GM18517 (cell line): Measurements from ENCODE around the gene FOXO3.
"Not testable (repeated sequence)": the region's sequence is repeated elsewhere in the genome, so short reads cannot be mapped to it uniquely, and the experiment has no call there.

Experiments used
- ATAC-seq: cut with Tn5 transposase; IDR thresholded peaks from one replicate; pipeline ENCODE4 v1.9.1; 2021; ENCODE audit warnings: mild to moderate bottlenecking, moderate library complexity; ENCODE audit not compliant: unreplicated experiment

The FOXO3 gene

DNA sequence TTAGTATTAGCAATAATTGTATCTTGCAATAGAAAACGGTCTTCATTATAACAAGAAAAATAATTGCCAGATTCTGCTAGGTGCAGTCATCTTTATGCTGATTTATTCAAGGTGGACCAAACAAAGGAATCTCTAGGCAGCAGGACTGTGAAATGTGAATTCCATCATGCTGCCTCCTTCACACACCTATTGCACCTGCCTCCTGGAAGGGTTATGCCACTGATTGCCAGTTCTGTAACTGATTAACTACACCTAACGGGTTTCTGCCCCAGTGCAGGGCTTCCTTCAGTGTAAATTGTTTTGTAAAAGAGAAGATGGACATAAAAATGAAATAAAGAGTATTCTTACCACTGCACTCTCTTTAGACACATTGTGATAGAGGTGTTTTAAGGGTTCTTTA is 96.1 kb downstream of the FOXO3 start:
- no peak for ATAC-seq

- ATAC-seq, result no peak
Observed at GRCh38 chr6:108658174-108658573, 97.5 kb downstream of the FOXO3 start.

DNA sequence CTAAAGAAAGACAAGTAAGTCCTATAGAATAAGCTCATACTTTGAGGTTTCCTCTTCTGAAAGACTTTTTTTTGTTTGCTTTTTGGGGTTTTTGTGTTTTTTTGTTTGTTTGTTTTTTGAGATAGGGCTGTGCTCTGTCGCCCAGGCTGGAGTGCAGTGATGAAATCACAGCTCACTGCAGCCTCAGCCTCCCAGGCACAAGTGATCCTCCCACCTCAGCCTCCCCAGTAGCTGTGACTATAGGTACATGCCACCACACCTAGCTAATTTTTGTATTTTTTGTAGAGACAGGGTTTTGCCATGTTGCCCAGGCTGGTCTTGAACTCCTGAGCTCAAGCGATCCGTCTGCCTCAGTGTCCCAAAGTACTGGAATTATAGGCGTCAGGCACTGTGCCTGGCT is 98.1 kb downstream of the FOXO3 start:
- not testable (repeated sequence) for ATAC-seq

DNA sequence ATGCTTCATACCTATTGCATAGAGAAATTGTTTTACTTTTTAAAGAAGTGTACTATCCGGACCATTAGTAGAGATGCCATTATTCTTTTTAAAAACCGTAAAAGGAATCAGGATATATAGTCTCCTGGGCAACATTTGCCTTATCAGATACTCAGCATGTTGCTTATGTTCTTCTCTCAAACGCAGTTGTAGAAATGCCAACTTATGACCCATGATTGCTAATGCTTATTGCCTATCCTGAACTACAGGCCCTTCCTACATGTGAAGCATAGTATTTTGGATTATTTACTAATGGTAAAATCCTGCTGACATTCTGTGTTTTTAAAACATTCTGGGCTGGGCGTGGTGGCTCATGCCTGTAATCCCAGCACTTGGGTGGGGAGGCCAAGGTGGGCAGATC is 99.5 kb downstream of the FOXO3 start:
- no peak for ATAC-seq

- ATAC-seq, result no peak
Observed at GRCh38 chr6:108661430-108661829, 100.7 kb downstream of the FOXO3 start.

- ATAC-seq, result no peak
Observed at GRCh38 chr6:108661982-108662381, 101.3 kb downstream of the FOXO3 start.

- no peak for ATAC-seq
Observed at GRCh38 chr6:108662702-108663101, 102.0 kb downstream of the FOXO3 start.

DNA sequence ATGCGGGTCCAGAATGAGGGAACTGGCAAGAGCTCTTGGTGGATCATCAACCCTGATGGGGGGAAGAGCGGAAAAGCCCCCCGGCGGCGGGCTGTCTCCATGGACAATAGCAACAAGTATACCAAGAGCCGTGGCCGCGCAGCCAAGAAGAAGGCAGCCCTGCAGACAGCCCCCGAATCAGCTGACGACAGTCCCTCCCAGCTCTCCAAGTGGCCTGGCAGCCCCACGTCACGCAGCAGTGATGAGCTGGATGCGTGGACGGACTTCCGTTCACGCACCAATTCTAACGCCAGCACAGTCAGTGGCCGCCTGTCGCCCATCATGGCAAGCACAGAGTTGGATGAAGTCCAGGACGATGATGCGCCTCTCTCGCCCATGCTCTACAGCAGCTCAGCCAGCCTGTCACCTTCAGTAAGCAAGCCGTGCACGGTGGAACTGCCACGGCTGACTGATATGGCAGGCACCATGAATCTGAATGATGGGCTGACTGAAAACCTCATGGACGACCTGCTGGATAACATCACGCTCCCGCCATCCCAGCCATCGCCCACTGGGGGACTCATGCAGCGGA is 102.9 kb downstream of the FOXO3 start:
- ATAC-seq, result not testable (repeated sequence)

GRCh38 chr6:108665495-108666196 is 104.9 kb downstream of the FOXO3 start:
- ATAC-seq, result no peak

GRCh38 chr6:108666656-108667260 is 106.0 kb downstream of the FOXO3 start:
- no peak for ATAC-seq

GRCh38 chr6:108667993-108668392 is 107.3 kb downstream of the FOXO3 start:
- no peak for ATAC-seq

DNA sequence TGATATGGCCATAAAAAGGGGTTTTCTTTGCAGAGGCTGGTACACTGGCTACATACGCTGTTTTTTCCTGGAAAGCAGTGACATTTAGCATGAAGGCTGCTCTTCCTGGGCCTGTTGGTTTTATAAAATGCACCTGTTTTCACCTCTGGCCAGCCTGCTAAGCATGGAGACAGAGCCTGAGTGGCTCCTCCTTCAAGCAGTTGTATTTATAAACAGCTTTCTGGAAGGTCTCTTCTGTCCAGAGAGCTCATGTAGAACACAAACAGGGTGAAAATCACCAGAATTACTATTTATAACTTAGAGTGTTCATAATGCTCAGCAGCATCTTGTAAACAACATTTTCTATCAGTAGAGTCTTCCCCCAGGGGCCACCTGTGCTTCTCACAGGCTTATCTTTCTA is 109.0 kb downstream of the FOXO3 start:
- ATAC-seq, result no peak

- no peak for ATAC-seq
Observed at GRCh38 chr6:108671175-108671574, 110.5 kb downstream of the FOXO3 start.

DNA sequence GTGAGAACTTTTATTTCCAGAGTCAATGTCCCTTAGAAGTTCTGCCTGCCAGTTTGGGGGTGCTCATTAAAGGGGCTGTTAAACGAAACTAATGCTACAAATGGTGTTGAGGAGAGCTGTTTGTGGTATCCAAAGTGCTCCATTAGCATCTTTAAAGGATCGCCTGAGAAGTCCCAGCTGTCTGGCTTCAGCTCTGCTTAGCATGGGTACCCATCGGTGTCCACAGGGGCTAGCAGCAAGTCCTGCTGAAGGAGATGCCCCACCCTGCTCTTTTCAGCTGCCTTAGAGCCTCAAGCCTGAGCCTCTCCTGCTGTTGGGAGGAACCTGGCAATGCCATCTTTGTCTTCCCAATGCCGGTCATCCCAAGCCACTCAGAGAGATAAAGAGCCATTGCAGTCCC is 111.1 kb downstream of the FOXO3 start:
- no peak for ATAC-seq

DNA sequence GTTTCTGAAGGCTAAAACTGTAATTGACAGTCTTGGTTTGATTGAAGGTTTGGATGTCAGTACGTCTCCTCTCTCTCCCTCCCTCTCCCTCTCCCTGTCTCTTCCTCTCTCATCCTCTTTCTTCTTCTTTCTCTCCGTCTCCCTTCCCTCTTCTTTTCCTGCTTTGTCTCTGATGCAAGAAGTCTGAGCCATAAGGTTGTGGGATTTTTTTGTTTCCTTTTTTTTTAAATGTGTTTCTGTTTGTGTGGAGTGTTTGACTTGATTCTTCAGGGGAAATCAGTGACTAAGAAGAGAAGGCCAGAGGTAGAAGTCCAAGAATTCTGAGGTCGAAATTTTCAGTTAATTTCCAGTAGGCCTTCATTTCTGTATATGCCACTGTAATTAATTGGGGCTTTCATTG is 111.9 kb downstream of the FOXO3 start:
- ATAC-seq, result no peak

DNA sequence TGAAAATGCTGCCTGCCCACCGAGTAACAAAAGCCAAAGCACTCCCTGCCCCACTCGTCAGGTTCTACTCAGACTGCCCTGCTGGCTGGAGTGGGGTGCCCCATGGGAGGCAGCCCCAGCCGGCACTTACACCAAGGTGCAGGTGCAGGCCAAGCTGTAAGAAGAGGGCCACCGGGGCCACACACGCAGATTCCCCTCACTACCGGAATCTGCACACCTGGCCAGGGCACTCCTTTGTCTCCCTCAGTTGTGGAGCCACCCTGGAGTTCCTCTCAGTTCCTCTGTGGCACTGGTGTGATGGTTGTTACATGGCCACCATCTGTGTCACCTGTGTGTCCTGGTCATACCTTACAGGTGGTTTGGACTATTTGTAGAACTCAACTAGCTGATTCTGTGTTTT is 112.4 kb downstream of the FOXO3 start:
- no peak for ATAC-seq

DNA sequence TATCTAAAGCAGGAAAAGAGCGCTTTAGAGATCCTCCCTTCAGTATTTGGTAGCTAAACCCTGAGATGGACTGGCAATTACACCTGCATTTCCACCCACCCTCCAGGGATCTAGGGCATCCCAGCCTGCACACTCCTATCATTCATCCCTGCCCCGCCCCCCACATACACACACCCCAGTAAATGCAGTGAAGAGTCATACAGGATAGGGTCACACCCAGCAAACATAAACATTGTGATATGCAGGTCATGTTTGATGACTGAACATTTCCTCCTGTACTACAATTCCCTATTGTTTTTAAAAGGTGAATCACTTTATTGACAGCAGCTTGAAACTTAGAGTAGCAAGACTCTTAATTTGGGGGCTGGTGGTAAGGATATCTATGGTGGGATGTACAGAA is 112.9 kb downstream of the FOXO3 start:
- no peak for ATAC-seq

GRCh38 chr6:108675226-108676200 is 114.8 kb downstream of the FOXO3 start:
- ATAC-seq, result no peak

GRCh38 chr6:108676555-108676954 is 115.8 kb downstream of the FOXO3 start:
- no peak for ATAC-seq

DNA sequence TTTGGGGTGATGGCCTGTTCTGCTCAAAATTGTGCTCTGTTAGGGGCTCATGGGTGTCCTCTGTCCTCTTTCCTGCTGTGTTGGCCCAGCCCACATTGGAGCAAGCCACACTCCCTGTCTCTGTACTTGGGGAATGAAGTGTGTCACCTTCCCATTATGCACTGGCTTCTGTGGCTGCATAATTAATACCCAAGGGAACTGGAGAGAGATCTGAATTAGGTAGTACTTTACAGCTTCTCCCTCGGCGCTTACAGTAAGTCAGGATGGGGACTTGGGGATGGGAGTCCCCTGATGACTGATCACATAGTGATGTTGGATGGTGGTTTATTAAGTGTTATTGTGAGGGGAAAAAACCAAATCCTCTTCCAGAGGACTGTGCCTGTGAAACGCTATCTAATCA is 116.6 kb downstream of the FOXO3 start:
- ATAC-seq, result no peak

DNA sequence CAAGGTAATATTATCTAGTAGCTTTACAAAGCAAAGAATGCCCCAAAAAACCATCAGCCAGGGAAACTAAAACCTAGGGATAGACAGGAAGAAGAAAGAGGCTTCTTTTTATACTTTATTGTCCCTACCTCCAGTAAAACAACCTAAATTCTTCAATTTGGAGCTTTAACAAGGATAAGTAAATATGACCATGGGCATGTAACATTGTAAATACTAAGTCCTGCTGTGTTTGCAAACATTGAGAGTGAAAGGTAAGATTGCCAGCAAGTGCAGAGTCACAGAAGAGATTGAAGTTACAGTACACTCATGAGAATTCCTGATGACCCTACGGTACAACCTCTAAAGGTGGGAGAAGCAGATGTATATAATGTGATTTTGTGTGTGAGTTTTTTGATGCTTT is 117.2 kb downstream of the FOXO3 start:
- no peak for ATAC-seq
